ENCODE data around the gene ENTREP3. TPM values are rescaled to one million over a fixed set of nuclear protein-coding genes. Genes with fewer than 3 reads are reported as not detected.
A peak's percentile ranks its signal among the peaks of the same experiment; 100 is the strongest.
"Not testable (repeated sequence)": the region's sequence is repeated elsewhere in the genome, so short reads cannot be mapped to it uniquely, and the experiment has no call there.

The ENTREP3 gene
- 1.7 TPM for polyA plus RNA-seq

GRCh38 chr1:155255243-155256007, at the start of gene ENTREP3:
TSS of gene ENTREP3 (minus strand) at chr1:155255483. CDS start at chr1:155254877, 606 bp downstream.
- peaks cover 9 to 24% (median 20%) of the 10 kb centered on the region in 3 donors for H3K4me1 Mint-ChIP-seq
- H3K9me3 Mint-ChIP-seq, result no peaks in the 10 kb centered on the region
- peaks cover 3% of the 10 kb centered on the region for H3K36me3 Mint-ChIP-seq
- peak within 1 kb of the TSS; percentile 81 to 95 (median 88) for H3K4me3 Mint-ChIP-seq
- peak within 1 kb of the TSS in 2 of 3 donors; percentile 37 to 69 for H3K27ac Mint-ChIP-seq
- no peaks in the 10 kb centered on the region for H3K27me3 Mint-ChIP-seq

- no peaks in the 10 kb centered on the region for H3K27me3 Mint-ChIP-seq
- no peak overlapping the region for H3K4me3 Mint-ChIP-seq
- H3K27ac Mint-ChIP-seq, result no peak overlapping the region
- no peaks in the 10 kb centered on the region for H3K9me3 Mint-ChIP-seq
- peaks cover 7 to 9% (median 8%) of the 10 kb centered on the region in 3 donors for H3K4me1 Mint-ChIP-seq
- H3K36me3 Mint-ChIP-seq, result no peaks in the 10 kb centered on the region
These were observed 49.3 kb upstream of the ENTREP3 start for GRCh38 chr1:155304558-155305063.

GRCh38 chr1:155301342-155301841, 46.1 kb upstream of the ENTREP3 start, which contains the start of gene PKLR:
TSS of gene PKLR (minus strand) at chr1:155301438. CDS start at chr1:155301395, 43 bp downstream.
- Mint-ChIP-seq H3K4me1 (peaks cover 0 to 3% (median 0%) of the 10 kb centered on the region in 3 donors), H3K27me3 (peaks cover 5% of the 10 kb centered on the region), H3K36me3 (no peaks in the 10 kb centered on the region), H3K27ac (no peak within 1 kb of the TSS), H3K4me3 (peak within 1 kb of the TSS in 1 of 4 donors; percentile 17), H3K9me3 (peaks cover 0 to 2% (median 0%) of the 10 kb centered on the region in 3 donors)

- H3K4me1 Mint-ChIP-seq, result peaks cover 0 to 3% (median 0%) of the 10 kb centered on the region in 3 donors
- peaks cover 0 to 2% (median 0%) of the 10 kb centered on the region in 3 donors for H3K9me3 Mint-ChIP-seq
- H3K27ac Mint-ChIP-seq, result no peak overlapping the region
- H3K36me3 Mint-ChIP-seq, result no peaks in the 10 kb centered on the region
- H3K27me3 Mint-ChIP-seq, result peaks cover 11% of the 10 kb centered on the region
- H3K4me3 Mint-ChIP-seq, result no peak overlapping the region
These were observed 45.5 kb upstream of the ENTREP3 start for GRCh38 chr1:155300553-155301329.

- peaks cover 15% of the 10 kb centered on the region for H3K27me3 Mint-ChIP-seq
- H3K4me1 Mint-ChIP-seq, result peaks cover 0 to 3% (median 0%) of the 10 kb centered on the region in 3 donors
These were observed 44.7 kb upstream of the ENTREP3 start for GRCh38 chr1:155300024-155300423.

GRCh38 chr1:155297384-155297783, 42.1 kb upstream of the ENTREP3 start:
- peaks cover 0 to 3% (median 2%) of the 10 kb centered on the region in 3 donors for H3K4me1 Mint-ChIP-seq
- H3K36me3 Mint-ChIP-seq, result no peaks in the 10 kb centered on the region
- H3K9me3 Mint-ChIP-seq, result peaks cover 0 to 2% (median 0%) of the 10 kb centered on the region in 3 donors
- peaks cover 24% of the 10 kb centered on the region for H3K27me3 Mint-ChIP-seq
- H3K4me3 Mint-ChIP-seq, result peak overlapping the region in 1 of 4 donors; percentile 39
- no peak overlapping the region for H3K27ac Mint-ChIP-seq

More at GRCh38 chr1:155300024-155300423, 44.7 kb upstream of the ENTREP3 start:
- no peaks in the 10 kb centered on the region for H3K36me3 Mint-ChIP-seq
- no peak overlapping the region for H3K4me3 Mint-ChIP-seq
- H3K27ac Mint-ChIP-seq, result no peak overlapping the region
- H3K9me3 Mint-ChIP-seq, result peaks cover 0 to 2% (median 0%) of the 10 kb centered on the region in 3 donors

- Mint-ChIP-seq H3K36me3 (no peaks in the 10 kb centered on the region), H3K4me3 (no peak overlapping the region), H3K4me1 (peaks cover 0 to 3% (median 2%) of the 10 kb centered on the region in 3 donors), H3K9me3 (peaks cover 0 to 2% (median 0%) of the 10 kb centered on the region in 3 donors), H3K27me3 (peaks cover 24% of the 10 kb centered on the region), H3K27ac (no peak overlapping the region)
These were observed 41.4 kb upstream of the ENTREP3 start for GRCh38 chr1:155296661-155297060.

- Mint-ChIP-seq H3K27ac (peak overlapping the region in 1 of 3 donors; percentile 91), H3K4me1 (peaks cover 0 to 3% (median 2%) of the 10 kb centered on the region in 3 donors), H3K4me3 (no peak overlapping the region), H3K27me3 (peaks cover 25% of the 10 kb centered on the region), H3K36me3 (no peaks in the 10 kb centered on the region), H3K9me3 (peaks cover 0 to 2% (median 0%) of the 10 kb centered on the region in 3 donors)
These were observed 40.6 kb upstream of the ENTREP3 start for GRCh38 chr1:155295942-155296267.

GRCh38 chr1:155295183-155295941, 40.1 kb upstream of the ENTREP3 start:
- Mint-ChIP-seq H3K27ac (peak overlapping the region in 1 of 3 donors; percentile 91), H3K27me3 (peaks cover 25% of the 10 kb centered on the region), H3K4me1 (peaks cover 0 to 3% (median 2%) of the 10 kb centered on the region in 3 donors), H3K9me3 (peaks cover 0 to 2% (median 0%) of the 10 kb centered on the region in 3 donors), H3K36me3 (no peaks in the 10 kb centered on the region), H3K4me3 (peak overlapping the region in 1 of 4 donors; percentile 17)

GRCh38 chr1:155294520-155295182, 39.4 kb upstream of the ENTREP3 start:
- H3K36me3 Mint-ChIP-seq, result no peaks in the 10 kb centered on the region
- peak overlapping the region in 1 of 4 donors; percentile 17 for H3K4me3 Mint-ChIP-seq
- peaks cover 0 to 3% (median 2%) of the 10 kb centered on the region in 3 donors for H3K4me1 Mint-ChIP-seq
- no peak overlapping the region for H3K27ac Mint-ChIP-seq
- peaks cover 0 to 2% (median 0%) of the 10 kb centered on the region in 3 donors for H3K9me3 Mint-ChIP-seq
- peaks cover 25% of the 10 kb centered on the region for H3K27me3 Mint-ChIP-seq

GRCh38 chr1:155293086-155293749, 37.9 kb upstream of the ENTREP3 start:
- Mint-ChIP-seq H3K36me3 (peaks cover 2% of the 10 kb centered on the region), H3K4me3 (no peak overlapping the region), H3K4me1 (peaks cover 0 to 4% (median 3%) of the 10 kb centered on the region in 3 donors), H3K27ac (no peak overlapping the region), H3K27me3 (peaks cover 25% of the 10 kb centered on the region), H3K9me3 (no peaks in the 10 kb centered on the region)

- H3K4me1 Mint-ChIP-seq, H3K36me3 Mint-ChIP-seq, H3K4me3 Mint-ChIP-seq, H3K27ac Mint-ChIP-seq, H3K9me3 Mint-ChIP-seq: not testable (repeated sequence)
- H3K27me3 Mint-ChIP-seq, result peaks cover 17% of the 10 kb centered on the region
These were observed 35.7 kb upstream of the ENTREP3 start for GRCh38 chr1:155291006-155291405.

- Mint-ChIP-seq H3K4me3 (no peak overlapping the region), H3K9me3 (no peaks in the 10 kb centered on the region), H3K36me3 (peaks cover 2% of the 10 kb centered on the region), H3K27ac (no peak overlapping the region), H3K4me1 (peaks cover 0 to 2% (median 0%) of the 10 kb centered on the region in 3 donors), H3K27me3 (peaks cover 2% of the 10 kb centered on the region)
These were observed 32.8 kb upstream of the ENTREP3 start for GRCh38 chr1:155287987-155288543.
